Measurements from ENCODE around the gene TNFAIP2. TPM values are rescaled to one million over a fixed set of nuclear protein-coding genes. Genes with fewer than 3 reads are reported as not detected.
"Not testable (repeated sequence)": the region's sequence is repeated elsewhere in the genome, so short reads cannot be mapped to it uniquely, and the experiment has no call there.

Gene TNFAIP2
- total RNA-seq, 4 donors from 2014 or later = 10.5 to 94.9 (median 31.1) TPM

GRCh38 chr14:103161054-103161397, 37.8 kb downstream of the TNFAIP2 start:
- Histone ChIP-seq H3K36me3 (no peaks in the 10 kb centered on the region), H3K4me1 (no peaks in the 10 kb centered on the region), H3K27ac (no peak overlapping the region), H3K27me3 (no peaks in the 10 kb centered on the region), H3K9me3 (no peaks in the 10 kb centered on the region), H3K4me3 (no peak overlapping the region)
- TF ChIP-seq CTCF (IDR thresholded peaks at IDR 0.05) (no peak), POLR2A (IDR thresholded peaks at IDR 0.05) (no peak)
- DNase-seq = no peak

- H3K27ac ChIP-seq = no peak overlapping the region
- H3K27me3 ChIP-seq = no peaks in the 10 kb centered on the region
- DNase-seq = no peak
- H3K4me1 ChIP-seq = no peaks in the 10 kb centered on the region
- no peaks in the 10 kb centered on the region for H3K36me3 ChIP-seq
- H3K9me3 ChIP-seq = no peaks in the 10 kb centered on the region
- TF ChIP-seq CTCF (IDR thresholded peaks at IDR 0.05) (no peak), POLR2A (IDR thresholded peaks at IDR 0.05) (no peak)
- no peak overlapping the region for H3K4me3 ChIP-seq
Observed at GRCh38 chr14:103163199-103163598, 39.9 kb downstream of the TNFAIP2 start.

GRCh38 chr14:103164006-103164405, 40.7 kb downstream of the TNFAIP2 start:
- H3K9me3 ChIP-seq = no peaks in the 10 kb centered on the region
- H3K4me3 ChIP-seq = no peak overlapping the region
- no peaks in the 10 kb centered on the region for H3K4me1 ChIP-seq
- H3K36me3 ChIP-seq = no peaks in the 10 kb centered on the region
- no peaks in the 10 kb centered on the region for H3K27me3 ChIP-seq
- no peak for TF ChIP-seq CTCF (IDR thresholded peaks at IDR 0.05)
- no peak for TF ChIP-seq POLR2A (IDR thresholded peaks at IDR 0.05)
- DNase-seq = peak in 1 of 3 donors; percentile 29
- no peak overlapping the region for H3K27ac ChIP-seq

- TF ChIP-seq POLR2A (IDR thresholded peaks at IDR 0.05) (no peak), CTCF (IDR thresholded peaks at IDR 0.05) (no peak)
- H3K4me1 ChIP-seq = no peaks in the 10 kb centered on the region
- H3K27ac ChIP-seq = no peak overlapping the region
- peak in 1 of 3 donors; percentile 26 for DNase-seq
- no peak overlapping the region for H3K4me3 ChIP-seq
- peaks cover 0 to under 1% (median 0%) of the 10 kb centered on the region in 4 donors for H3K9me3 ChIP-seq
- no peaks in the 10 kb centered on the region for H3K27me3 ChIP-seq
- H3K36me3 ChIP-seq = no peaks in the 10 kb centered on the region
Observed at GRCh38 chr14:103164779-103165178, 41.5 kb downstream of the TNFAIP2 start.

- Histone ChIP-seq H3K4me3 (no peak overlapping the region), H3K9me3 (peaks cover 0 to 6% (median 1%) of the 10 kb centered on the region in 4 donors), H3K27ac (no peak overlapping the region), H3K4me1 (no peaks in the 10 kb centered on the region), H3K36me3 (no peaks in the 10 kb centered on the region), H3K27me3 (no peaks in the 10 kb centered on the region)
- TF ChIP-seq CTCF (IDR thresholded peaks at IDR 0.05) (no peak), POLR2A (IDR thresholded peaks at IDR 0.05) (no peak)
- DNase-seq = peak in 1 of 3 donors; percentile 37
Observed at GRCh38 chr14:103165323-103165722, 42.1 kb downstream of the TNFAIP2 start.

- no peaks in the 10 kb centered on the region for H3K36me3 ChIP-seq
- TF ChIP-seq POLR2A (IDR thresholded peaks at IDR 0.05) (no peak), CTCF (IDR thresholded peaks at IDR 0.05) (no peak)
- H3K27me3 ChIP-seq = no peaks in the 10 kb centered on the region
- no peak overlapping the region for H3K27ac ChIP-seq
- H3K4me1 ChIP-seq = no peaks in the 10 kb centered on the region
- H3K9me3 ChIP-seq = peaks cover 0 to 8% (median 2%) of the 10 kb centered on the region in 4 donors
- DNase-seq = no peak
- H3K4me3 ChIP-seq = no peak overlapping the region
Observed at GRCh38 chr14:103169954-103170353, 46.7 kb downstream of the TNFAIP2 start.

GRCh38 chr14:103171206-103171605, 47.9 kb downstream of the TNFAIP2 start:
- not testable (repeated sequence) for H3K9me3 ChIP-seq, H3K36me3 ChIP-seq, H3K27ac ChIP-seq, H3K4me1 ChIP-seq, DNase-seq, H3K27me3 ChIP-seq, H3K4me3 ChIP-seq
